Skeletal muscle cell (primary cell): ENCODE results near the gene GRAMD1A.
"Not testable (repeated sequence)": the region's sequence is repeated elsewhere in the genome, so short reads cannot be mapped to it uniquely, and the experiment has no call there.

Experiments
- DNase-seq: peaks from one replicate; pipeline ENCODE4 v3.0.0-alpha.2; 2010; ENCODE audit warnings: low read depth
- H3K4me3 ChIP-seq: 2 replicates; pipeline ENCODE4 v1.5.1; 2011; ENCODE audit warnings: low read depth, mild to moderate bottlenecking, control low read depth, low read length, moderate library complexity

Gene GRAMD1A

DNA sequence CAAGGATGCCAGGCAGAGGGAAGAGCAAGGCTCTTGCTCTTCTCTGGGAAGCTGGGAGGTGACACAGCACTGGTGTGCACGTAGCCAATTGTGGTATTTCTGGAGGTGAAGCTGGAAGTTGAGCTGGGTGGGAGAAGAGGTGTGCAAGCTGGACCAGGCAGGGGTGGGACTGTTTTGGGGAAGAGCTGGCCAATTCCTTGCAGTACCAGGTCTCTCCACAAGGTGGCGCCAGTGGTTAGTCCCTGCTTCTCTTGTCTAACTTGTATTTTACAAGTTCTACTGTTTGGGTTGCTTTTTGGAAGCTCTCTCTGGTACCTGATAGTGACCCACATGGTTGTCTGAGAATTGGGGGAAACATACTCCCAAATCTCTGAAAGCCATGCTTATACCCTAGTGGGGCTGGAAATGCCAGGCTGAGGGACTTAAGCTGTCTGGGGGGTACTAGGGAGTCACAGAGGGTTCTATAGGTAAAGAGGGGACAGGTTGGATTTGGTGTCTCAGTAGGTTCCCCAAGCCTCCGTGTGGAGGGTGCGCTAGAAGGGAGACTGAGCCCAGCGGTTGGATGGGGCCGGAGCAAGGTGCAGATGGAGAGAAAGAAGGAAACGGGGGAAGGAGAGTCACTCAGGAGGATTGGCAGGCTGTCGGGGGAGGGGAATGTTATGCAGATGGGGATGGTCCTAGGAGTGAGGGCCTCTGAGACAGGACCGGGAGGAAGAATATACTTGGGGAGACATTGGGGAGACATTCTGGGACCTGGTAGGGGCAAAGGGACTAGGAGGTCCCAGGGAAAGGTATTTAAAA lies 44.4 kb downstream of the GRAMD1A start:
- H3K4me3 ChIP-seq: no peak overlapping the region
- no peak for DNase-seq

DNA sequence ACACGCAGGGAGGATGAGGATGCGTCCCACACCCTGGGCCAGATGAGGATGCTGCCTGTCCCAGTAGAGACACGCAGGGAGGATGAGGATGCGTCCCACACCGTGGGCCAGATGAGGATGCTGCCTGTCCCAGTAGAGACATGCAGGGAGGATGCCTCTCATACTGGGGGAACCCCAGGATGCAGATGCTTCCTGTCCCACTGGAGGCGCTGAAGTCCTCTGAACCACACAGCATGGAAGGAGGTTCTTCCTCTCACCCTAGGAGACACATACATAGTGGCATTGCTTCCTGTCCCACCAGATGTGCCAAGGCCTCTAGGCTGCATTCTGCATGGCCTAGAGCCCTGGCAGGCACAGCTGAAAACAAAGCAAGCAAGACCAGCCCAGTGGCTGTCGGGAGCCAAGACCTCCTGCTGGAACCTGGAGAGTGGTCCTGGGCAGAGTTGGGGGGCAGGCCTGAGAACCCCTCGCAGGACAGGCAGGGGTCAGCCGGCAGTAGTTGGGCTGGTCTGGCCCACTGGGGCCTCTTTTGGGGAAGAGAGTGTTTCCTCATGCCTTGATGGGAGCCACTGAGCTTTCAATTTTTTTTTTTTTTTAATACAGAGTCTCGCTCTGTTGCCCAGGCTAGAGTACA lies 45.7 kb downstream of the GRAMD1A start:
- H3K4me3 ChIP-seq: no peak overlapping the region
- DNase-seq: no peak

- no peak for DNase-seq
- H3K4me3 ChIP-seq: no peak overlapping the region
Measured at GRCh38 chr19:35046461-35046860, 46.3 kb downstream of the GRAMD1A start.

DNA sequence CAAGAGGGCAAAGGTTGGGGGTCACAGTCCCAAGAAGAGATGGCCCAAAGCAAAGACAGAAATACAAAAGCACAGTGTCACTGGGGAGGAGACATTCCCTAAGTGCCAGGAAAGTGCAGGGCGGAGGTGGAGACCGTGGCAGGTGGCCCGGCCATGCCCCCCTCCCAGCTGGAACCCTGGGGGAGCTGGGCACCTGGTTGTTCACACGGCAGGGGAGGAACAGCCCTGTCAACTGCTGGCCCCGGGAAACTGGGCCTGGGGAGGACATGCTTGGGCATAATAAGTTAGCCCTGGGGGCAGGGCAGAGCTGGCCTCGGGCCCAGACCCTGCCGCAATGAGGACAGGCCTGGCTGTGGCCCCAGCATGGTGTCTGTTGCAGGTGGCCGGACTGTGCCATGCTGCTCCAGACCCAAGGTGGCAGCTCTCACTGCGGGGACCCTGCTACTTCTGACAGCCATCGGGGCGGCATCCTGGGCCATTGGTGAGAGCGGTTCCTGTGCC lies 48.8 kb downstream of the GRAMD1A start:
- H3K4me3 ChIP-seq: no peak overlapping the region
- DNase-seq: no peak

DNA sequence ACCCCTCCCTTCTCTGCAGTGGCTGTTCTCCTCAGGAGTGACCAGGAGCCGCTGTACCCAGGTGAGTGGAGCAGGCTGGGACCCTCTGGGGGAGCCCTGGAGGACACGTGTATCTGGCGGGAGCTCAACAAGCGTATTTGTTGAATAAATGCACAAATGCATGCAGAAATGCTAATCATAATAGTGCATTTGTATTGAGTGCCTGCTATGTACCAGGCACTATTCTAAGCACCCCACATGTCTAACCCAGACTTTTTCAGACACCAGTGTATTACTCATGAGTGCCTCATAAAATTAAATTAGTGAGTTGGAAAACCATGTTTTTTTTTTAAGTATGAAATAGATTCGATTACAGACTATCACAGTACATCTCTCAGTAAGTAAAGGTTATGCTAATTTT lies 49.3 kb downstream of the GRAMD1A start:
- no peak overlapping the region for H3K4me3 ChIP-seq
- DNase-seq: no peak

GRCh38 chr19:35050662-35051061 lies 50.5 kb downstream of the GRAMD1A start:
- not testable (repeated sequence) for DNase-seq, H3K4me3 ChIP-seq

- not testable (repeated sequence) for H3K4me3 ChIP-seq, DNase-seq
Measured at GRCh38 chr19:35051268-35051667, 51.1 kb downstream of the GRAMD1A start.

GRCh38 chr19:35051796-35052195 lies 51.7 kb downstream of the GRAMD1A start:
- no peak for DNase-seq
- H3K4me3 ChIP-seq: no peak overlapping the region

DNA sequence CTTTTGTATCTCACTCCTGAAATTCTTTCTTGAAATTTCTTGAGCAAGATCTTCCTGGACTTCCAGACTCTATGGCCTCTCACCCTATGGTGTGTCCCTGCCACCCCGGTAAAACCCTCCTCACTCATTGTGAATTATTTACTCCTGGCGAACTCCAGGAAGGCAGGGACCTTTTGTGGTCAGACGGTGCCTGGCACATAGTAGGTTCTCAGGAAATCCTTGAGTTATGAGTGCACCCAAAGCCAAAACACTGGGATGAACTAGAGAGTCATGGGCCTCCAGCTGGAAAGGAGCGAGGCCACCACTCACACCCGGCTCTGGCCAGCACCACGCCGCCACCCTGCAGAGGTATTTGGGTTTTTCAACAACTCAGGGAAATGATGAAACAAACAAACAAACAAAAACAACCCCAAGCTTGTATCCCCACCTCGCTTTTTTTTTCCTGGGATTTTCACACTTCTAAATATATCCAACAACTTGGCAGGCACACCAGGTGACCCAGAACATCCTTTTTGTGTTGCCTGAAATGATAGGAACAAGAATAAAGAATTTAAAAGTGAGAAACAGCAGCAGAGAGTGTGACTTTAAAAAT lies 52.6 kb downstream of the GRAMD1A start:
- no peak overlapping the region for H3K4me3 ChIP-seq
- no peak for DNase-seq

- no peak overlapping the region for H3K4me3 ChIP-seq
- no peak for DNase-seq
Measured at GRCh38 chr19:35053667-35054293, 53.7 kb downstream of the GRAMD1A start.

- DNase-seq: no peak
- no peak overlapping the region for H3K4me3 ChIP-seq
Measured at GRCh38 chr19:35054626-35055025, 54.5 kb downstream of the GRAMD1A start.

GRCh38 chr19:35055715-35056179 lies 55.6 kb downstream of the GRAMD1A start:
- no peak for DNase-seq
- H3K4me3 ChIP-seq: no peak overlapping the region

GRCh38 chr19:35056513-35057063 lies 56.5 kb downstream of the GRAMD1A start:
- H3K4me3 ChIP-seq: no peak overlapping the region
- no peak for DNase-seq

GRCh38 chr19:35058370-35058769 lies 58.2 kb downstream of the GRAMD1A start:
- H3K4me3 ChIP-seq: no peak overlapping the region
- DNase-seq: no peak

- no peak for DNase-seq
- no peak overlapping the region for H3K4me3 ChIP-seq
Measured at GRCh38 chr19:35059006-35059798, 59.1 kb downstream of the GRAMD1A start.

DNA sequence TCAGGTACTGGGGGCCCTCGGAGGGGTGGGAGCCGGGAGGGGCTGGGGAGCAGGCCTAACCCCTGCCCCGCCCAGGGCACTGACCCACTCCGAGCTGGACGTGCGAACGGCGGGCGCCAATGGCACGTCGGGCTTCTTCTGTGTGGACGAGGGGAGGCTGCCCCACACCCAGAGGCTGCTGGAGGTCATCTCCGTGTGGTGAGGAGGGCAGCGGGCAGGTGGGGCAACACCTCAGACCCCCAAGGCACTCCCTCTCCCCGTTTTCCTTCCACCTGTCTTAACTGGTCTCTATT lies 59.6 kb downstream of the GRAMD1A start:
- no peak for DNase-seq
- H3K4me3 ChIP-seq: no peak overlapping the region

DNA sequence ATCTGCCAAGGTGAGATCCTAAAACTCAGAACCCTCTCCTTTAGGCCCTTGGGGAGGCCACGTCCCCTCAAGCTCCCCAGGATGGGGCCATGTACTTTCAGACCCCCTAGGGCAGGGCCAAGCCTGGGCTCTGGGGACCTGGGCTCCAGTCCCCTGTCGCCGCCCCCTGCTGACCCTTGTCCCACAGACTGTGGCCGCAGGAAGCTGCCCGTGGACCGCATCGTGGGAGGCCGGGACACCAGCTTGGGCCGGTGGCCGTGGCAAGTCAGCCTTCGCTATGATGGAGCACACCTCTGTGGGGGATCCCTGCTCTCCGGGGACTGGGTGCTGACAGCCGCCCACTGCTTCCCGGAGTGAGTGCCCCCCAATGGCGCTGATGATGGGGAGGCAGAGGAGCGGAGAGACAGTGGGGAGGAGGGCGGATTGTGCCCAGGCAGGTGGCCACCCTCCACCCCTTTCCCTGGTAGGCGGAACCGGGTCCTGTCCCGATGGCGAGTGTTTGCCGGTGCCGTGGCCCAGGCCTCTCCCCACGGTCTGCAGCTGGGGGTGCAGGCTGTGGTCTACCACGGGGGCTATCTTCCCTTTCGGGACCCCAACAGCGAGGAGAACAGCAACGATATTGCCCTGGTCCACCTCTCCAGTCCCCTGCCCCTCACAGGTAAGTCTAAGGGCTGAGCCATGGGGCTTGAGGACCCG lies 60.2 kb downstream of the GRAMD1A start:
- no peak overlapping the region for H3K4me3 ChIP-seq
- no peak for DNase-seq

DNA sequence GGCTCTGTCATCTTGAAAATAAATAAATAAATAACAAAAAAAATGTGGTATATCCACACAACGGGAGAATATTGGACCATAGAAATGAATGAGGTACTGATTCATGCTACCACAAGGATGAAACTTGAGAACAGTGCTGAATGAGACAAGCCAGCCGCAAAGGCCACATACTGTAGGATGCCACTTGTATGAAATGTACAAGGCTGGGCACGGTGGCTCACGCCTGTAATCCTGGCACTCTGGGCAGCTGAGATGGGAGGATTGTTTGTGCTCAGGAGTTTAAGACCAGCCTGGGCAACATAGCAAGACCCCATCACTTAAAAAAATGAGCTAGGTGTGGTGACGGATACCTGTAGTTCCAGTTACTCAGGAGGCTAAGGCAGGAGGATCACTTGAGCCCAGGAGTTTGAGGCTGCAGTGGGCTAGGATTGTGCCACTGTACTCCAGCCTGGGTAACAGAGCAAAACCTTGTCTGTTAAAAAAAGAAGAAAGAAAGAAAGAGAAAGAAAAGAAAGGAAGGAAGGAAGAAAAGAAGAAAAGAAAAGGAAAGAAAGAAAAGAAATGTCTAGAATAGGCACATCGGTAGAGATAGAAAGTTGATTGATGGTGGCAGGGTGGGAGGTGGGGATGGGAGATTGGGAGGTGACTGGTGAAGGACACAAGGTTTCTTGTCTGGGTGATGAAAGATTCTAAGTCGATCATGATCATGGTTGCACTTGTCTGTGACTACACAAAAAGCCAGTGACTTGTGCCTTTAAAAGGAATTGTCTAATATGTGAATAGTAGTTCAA lies 61.7 kb downstream of the GRAMD1A start:
- DNase-seq: no peak
- no peak overlapping the region for H3K4me3 ChIP-seq
